GM12865 (cell line): ENCODE measurements around the gene EPHB1.

Experiments
- DNase-seq: peaks from one replicate; pipeline ENCODE4 v3.0.0; 2010; ENCODE audit warnings: low read depth
- H3K4me3 ChIP-seq: 2 replicates; pipeline ENCODE4 v1.5.1; 2011; ENCODE audit warnings: mild to moderate bottlenecking, low read depth, low read length, control low read depth
- TF ChIP-seq, protein P1 (sequence below): IDR thresholded peaks from 2 replicates; pipeline ENCODE4 v1.5.1; 2011; ENCODE audit warnings: low read length, control low read depth, low read depth, inconsistent platforms; ENCODE audit not compliant: insufficient read depth; ENCODE audit errors: missing control alignments

Gene EPHB1

DNA sequence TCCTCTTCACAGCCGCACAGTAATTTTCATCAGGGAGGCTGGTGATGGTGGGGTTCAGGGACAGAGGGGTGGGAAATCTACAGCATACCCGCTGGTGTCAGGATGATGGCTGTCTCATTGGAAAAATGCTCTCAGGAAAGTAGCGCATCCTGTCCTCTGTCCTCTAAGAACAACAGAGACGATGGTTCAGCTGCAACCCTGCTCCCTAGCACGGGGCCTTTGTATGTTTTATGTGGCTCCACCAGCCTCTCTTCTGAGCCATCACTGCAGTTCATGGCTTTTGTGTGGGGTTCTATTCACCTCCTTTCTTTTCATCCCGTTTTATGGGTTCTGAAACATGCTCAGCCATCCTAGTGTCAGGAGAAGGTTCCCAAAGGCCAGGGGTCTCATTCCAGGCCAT lies 68.9 kb downstream of the EPHB1 start:
- TF ChIP-seq, protein P1, sequence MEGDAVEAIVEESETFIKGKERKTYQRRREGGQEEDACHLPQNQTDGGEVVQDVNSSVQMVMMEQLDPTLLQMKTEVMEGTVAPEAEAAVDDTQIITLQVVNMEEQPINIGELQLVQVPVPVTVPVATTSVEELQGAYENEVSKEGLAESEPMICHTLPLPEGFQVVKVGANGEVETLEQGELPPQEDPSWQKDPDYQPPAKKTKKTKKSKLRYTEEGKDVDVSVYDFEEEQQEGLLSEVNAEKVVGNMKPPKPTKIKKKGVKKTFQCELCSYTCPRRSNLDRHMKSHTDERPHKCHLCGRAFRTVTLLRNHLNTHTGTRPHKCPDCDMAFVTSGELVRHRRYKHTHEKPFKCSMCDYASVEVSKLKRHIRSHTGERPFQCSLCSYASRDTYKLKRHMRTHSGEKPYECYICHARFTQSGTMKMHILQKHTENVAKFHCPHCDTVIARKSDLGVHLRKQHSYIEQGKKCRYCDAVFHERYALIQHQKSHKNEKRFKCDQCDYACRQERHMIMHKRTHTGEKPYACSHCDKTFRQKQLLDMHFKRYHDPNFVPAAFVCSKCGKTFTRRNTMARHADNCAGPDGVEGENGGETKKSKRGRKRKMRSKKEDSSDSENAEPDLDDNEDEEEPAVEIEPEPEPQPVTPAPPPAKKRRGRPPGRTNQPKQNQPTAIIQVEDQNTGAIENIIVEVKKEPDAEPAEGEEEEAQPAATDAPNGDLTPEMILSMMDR = no peak
- no peak for DNase-seq
- no peak overlapping the region for H3K4me3 ChIP-seq

DNA sequence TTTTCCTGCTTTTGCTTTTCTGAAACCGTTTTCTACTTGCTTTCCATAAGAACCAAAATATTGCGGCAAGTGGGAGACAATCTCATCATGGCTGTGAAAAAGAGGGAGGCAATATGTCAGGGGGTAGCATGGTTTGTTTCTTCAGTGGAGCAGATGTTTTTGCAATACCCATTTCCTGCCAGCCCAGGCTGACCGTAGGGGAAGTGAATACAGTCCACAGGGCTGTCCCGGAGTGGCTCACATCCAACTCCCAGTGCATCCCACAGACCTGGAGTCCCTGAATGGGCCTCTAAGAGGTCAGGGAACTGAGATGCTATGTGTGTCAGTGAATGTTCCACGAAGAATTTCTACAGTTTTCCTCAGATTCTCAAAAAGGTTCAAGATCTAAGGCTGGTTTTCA lies 69.6 kb downstream of the EPHB1 start:
- no peak for DNase-seq
- no peak overlapping the region for H3K4me3 ChIP-seq
- TF ChIP-seq, protein P1 = no peak

DNA sequence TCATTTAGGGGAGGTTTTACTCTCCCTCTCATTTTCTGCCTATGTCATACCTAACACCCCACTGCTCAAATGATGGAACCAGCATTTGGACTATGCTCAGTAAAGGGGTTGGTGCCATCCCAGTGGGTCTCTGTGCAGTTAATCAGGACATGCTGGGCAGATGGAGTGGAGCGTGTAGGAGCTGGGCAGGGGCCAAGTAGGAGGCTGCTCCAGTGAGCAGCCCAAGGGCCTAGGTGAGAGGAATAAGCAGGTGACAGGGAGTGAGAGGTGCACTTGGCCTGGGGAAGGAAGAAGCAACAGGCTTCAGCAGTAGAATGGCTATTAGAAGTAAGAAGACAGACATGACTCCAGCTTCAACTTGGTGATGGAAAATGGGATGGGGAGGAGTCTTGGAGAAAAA lies 72.2 kb downstream of the EPHB1 start:
- H3K4me3 ChIP-seq = no peak overlapping the region
- TF ChIP-seq, protein P1 = no peak
- no peak for DNase-seq

DNA sequence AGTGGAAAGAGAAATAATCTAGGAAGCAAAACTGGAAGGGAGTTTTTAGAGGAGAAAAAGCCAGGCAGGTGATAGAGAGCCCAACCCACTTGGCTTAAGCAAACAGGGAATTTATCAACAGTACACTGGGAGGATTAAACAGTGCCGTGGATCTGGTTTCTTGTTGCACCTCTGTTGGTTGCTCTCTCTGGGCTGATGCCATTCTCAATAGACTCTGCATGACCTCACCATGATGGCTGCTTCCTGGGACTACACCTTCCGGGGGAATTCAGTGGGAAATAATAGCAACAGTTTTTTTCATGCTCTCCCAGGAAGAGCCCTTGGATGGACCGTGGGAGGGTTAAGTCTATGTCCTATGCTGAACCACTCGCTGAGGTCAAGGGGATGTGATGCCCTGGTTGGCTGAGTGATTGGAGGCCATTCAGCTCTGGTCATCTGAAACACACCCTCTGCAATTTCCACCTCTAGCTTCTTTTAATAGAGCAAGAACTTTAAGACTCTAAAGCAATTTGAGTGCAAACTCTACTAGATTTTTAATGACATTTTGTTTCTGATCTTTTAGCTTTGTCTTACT lies 74.2 kb downstream of the EPHB1 start:
- TF ChIP-seq, protein P1 = no peak
- no peak overlapping the region for H3K4me3 ChIP-seq
- no peak for DNase-seq

DNA sequence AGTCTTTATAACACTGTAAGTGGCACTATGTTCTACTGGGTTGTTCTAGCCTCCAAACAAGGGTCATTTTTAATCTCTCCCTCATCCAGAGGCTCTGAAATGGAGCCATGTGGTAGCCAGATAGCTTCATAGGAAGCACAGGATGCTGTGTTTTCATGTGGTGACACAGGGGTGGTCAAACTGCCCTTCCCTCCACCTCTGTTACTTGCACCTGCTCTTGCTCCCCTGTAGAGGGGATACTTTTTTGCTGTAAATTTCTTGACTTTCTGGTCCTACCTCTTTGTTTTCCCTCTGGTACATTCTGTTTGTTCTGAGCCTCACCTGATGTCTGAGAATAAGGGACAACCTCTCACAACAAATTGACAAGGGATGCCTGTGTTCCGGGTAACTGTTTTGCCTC lies 76.8 kb downstream of the EPHB1 start:
- no peak for DNase-seq
- no peak overlapping the region for H3K4me3 ChIP-seq
- TF ChIP-seq, protein P1 = no peak

DNA sequence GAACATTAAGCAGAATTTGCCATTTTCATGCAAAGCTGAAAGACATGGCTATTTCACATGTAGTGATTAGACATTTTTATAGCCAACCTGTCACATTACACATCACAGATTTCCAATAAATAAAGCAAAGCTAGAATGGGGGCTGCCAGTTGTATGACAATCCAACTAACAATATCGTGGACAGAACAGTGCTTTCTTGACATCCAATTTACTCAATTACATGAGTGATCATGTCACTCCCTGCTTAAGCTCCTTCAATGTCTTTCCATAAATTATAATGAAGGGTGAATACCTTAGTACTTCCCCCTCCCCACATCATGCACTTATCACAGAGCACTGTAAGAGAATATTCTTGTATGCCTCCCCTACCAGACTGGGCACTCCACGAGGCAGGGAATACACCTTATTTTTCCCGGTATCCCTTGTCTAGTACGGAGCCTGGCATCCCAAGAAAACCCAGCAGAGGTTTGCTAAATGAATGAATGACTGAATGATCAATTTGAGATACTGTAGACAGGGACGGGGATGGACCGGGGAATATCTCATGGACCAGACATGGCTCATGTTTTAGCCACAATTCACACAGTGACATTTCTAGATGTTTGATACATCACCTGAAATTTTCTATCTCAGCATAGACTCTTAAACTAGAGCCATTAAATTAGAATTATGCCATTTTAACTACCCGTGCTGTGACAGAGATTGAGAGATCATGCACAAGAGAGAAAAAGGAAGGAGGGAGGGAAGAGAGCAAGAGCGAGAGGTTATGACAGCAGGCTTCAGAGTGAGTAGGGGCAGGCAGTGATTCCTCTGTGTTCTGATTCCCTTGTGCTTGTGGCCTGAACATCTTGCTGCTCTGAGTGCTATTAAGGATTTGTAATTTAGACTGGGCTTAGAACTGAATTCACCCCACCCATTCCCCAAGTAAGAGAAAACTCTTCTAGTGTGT lies 77.7 kb downstream of the EPHB1 start:
- TF ChIP-seq, protein P1 = no peak
- H3K4me3 ChIP-seq = no peak overlapping the region
- no peak for DNase-seq

DNA sequence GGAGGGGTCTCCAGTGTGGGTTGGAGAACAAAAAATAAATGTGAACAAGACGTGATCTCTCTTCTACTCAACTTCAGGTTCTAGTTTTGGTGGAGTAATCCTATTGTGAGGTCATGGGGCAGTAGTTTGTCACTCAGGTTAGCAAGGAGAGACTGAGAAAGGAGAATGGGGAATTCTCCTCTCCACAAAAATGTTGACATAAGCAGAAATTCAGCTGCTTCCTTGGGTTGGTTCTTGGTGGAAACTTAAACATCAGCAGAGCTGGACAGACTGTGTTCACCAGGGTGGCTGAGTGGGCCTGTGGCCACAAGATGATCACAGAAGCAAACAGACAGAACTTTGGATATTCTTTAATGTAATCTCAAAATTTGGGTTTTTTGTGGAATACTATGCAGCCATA lies 78.7 kb downstream of the EPHB1 start:
- no peak for DNase-seq
- H3K4me3 ChIP-seq = no peak overlapping the region
- TF ChIP-seq, protein P1 = no peak
